ENCODE measurements around the gene MESP2. TPM values are rescaled to one million over a fixed set of nuclear protein-coding genes. Genes with fewer than 3 reads are reported as not detected.
A peak's percentile ranks its signal among the peaks of the same experiment; 100 is the strongest.

MESP2 gene
- total RNA-seq, 4 donors from 2014 or later, result 1.1 TPM; not detected in 3

DNA sequence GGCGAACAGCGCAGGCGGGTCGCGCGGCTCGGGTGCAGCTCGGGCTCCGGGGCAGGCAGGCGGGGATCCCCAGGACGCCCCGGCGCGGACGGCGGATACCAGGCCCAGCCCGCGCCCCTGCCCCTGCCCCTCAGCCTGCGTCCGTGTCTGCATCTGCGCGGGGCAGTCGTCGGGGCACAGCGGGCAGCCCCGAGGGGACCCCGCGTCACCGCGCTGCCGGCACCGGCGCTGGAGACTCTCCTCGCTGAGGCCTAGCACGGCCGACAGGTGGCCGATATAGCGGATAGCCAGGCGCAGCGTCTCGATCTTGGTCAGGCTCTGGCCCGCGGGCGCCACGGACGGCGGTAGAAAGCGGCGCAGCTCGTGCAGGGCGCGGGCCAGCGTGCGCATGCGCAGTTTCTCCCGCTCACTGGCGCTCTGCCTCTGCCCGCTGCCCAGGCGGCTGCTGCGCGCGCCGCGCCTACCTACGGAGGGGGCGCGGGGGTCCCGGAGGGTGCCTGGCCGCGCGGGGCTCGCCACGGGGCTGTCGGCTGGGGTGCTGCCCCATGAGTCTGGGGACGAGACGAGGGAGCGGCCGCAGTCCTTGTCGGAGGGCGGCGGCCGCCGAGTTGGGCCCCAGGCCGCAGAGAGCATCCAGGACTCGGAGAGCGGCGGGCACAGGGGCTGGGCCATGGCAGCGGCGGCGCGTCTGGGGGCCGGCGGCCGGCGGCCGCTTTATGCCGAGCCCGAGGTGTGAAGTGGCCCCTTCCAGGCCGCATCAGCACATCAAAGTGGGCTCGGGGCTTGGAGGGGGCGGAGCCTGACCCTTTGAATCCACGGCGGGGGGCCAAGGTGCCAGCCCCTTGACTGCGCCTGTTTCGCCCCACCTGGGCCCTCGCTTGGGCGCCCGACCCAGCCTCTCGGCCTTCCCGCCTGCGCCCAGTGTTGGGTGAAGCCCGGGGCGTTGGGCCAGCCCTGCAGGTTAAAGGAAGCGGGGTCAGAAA, 25.3 kb upstream of the MESP2 start, which contains the start of gene MESP1:
TSS of gene MESP1 (minus strand) at position 690 of the 983 bp plus-strand sequence. CDS start at position 672, 18 bp downstream.
- H3K4me3 ChIP-seq, result peak within 1 kb of the TSS; percentile 76
- H3K27ac ChIP-seq, result peak within 1 kb of the TSS; percentile 15
- H3K9me3 ChIP-seq, result no peaks in the 10 kb centered on the region
- H3K36me3 ChIP-seq, result no peaks in the 10 kb centered on the region
- H3K4me1 ChIP-seq, result peaks cover 16% of the 10 kb centered on the region
- 20% methylated on average over 1 of the region's 114 CpGs for WGBS
- no peak for TF ChIP-seq POLR2AphosphoS5 (IDR thresholded peaks at IDR 0.05)
- TF ChIP-seq, protein P1, sequence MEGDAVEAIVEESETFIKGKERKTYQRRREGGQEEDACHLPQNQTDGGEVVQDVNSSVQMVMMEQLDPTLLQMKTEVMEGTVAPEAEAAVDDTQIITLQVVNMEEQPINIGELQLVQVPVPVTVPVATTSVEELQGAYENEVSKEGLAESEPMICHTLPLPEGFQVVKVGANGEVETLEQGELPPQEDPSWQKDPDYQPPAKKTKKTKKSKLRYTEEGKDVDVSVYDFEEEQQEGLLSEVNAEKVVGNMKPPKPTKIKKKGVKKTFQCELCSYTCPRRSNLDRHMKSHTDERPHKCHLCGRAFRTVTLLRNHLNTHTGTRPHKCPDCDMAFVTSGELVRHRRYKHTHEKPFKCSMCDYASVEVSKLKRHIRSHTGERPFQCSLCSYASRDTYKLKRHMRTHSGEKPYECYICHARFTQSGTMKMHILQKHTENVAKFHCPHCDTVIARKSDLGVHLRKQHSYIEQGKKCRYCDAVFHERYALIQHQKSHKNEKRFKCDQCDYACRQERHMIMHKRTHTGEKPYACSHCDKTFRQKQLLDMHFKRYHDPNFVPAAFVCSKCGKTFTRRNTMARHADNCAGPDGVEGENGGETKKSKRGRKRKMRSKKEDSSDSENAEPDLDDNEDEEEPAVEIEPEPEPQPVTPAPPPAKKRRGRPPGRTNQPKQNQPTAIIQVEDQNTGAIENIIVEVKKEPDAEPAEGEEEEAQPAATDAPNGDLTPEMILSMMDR (IDR thresholded peaks at IDR 0.05), result peak; percentile 62 to 82
- peak; percentile 91 to 94 for DNase-seq (ENCODE audit: low spot score in 2 of 2)
- peaks cover 6% of the 10 kb centered on the region for H3K27me3 ChIP-seq

DNA sequence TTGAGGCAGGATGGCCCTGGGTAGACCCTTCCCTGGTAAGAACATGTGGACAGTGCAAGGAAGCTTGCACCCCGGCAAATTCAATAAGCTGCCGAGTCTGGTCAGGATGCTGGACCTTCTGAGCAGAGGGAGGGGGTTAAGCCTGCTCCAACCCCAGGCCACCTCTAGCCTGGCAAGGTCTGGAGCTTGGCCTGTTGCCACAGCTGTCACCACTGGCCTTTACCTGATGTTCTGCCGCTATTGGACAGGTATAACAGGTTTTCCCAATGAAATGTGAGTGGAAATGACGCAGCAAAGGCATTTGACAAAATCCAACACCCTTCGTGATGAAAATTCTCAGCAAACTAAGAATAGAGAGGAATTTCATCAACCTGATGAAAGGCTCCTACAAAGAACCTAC, 24.4 kb upstream of the MESP2 start:
- Histone ChIP-seq H3K9me3 (no peaks in the 10 kb centered on the region), H3K27ac (no peak overlapping the region), H3K4me3 (no peak overlapping the region), H3K4me1 (peaks cover 16% of the 10 kb centered on the region), H3K27me3 (peaks cover 6% of the 10 kb centered on the region), H3K36me3 (no peaks in the 10 kb centered on the region)
- 76% methylated on average over 5 of the region's 5 CpGs for WGBS
- DNase-seq (ENCODE audit: low spot score in 2 of 2), result no peak
- TF ChIP-seq, protein P1 (IDR thresholded peaks at IDR 0.05), result no peak
- TF ChIP-seq POLR2A (IDR thresholded peaks at IDR 0.05), result no peak

DNA sequence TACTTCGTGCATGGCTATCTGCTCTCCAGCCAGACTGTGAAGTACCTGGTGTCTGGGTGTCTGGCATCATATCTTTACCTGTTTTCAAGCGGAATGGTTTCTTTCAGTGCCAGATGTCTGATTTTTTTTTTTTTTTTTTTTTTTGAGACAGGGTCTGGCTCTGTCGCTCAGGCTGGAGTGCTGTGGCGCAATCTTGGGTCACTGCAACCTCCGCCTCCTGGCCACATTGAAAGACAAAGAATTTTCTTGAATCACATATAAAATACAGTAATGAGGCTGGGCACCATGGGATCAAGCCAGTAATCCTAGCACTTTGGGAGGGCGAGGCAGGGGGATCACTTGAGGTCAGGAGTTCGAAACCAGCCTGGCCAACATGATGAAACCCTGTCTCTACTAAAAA, 22.3 kb upstream of the MESP2 start:
- no peak for DNase-seq (ENCODE audit: low spot score in 2 of 2)
- no peaks in the 10 kb centered on the region for H3K36me3 ChIP-seq
- no peak overlapping the region for H3K27ac ChIP-seq
- WGBS, result 87% methylated on average over 7 of the region's 7 CpGs
- peaks cover 16% of the 10 kb centered on the region for H3K4me1 ChIP-seq
- TF ChIP-seq POLR2A (IDR thresholded peaks at IDR 0.05) (no peak), EP300 (IDR thresholded peaks at IDR 0.05) (no peak), POLR2AphosphoS5 (IDR thresholded peaks at IDR 0.05) (no peak)
- TF ChIP-seq, protein P1 (IDR thresholded peaks at IDR 0.05), result no peak
- H3K27me3 ChIP-seq, result peaks cover 6% of the 10 kb centered on the region
- no peaks in the 10 kb centered on the region for H3K9me3 ChIP-seq
- H3K4me3 ChIP-seq, result no peak overlapping the region

DNA sequence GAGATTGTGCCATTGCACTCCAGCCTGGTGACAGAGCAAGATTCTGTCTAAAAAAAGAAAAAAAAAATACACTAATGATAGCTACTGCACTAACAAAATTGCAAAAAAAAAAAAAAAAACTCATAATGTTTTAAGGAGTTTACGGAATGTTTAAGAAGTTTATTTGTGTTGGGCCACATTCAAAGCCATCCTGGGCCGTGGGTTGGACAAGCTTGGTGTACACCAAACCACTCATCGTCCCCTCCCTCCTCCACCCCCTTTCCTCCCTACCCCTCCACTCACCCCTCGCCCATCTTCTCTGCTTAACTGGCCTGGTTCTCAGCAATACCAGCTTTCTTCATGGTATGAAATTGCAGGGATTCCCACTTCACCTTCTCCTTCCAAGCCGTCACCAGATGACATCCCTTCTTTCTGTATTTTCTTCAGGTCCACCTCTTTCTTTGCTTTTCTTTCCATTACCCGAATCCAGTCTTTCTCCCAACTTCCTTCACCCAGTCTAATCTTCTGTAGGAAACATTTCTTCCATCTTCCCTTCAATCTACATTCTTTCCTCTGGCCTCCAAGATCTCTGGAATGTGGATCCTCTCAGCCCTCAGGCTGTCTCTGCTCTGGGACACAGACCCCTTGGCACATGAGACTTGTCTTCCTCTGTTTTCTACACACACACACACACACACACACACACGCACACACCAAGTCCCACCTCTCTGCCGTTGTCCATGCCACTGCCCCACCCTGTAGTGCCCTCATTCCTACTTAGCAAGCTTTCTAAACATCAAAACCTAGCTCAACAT, 21.6 kb upstream of the MESP2 start:
- no peaks in the 10 kb centered on the region for H3K9me3 ChIP-seq
- H3K36me3 ChIP-seq, result no peaks in the 10 kb centered on the region
- H3K4me1 ChIP-seq, result peaks cover 16% of the 10 kb centered on the region
- H3K27ac ChIP-seq, result no peak overlapping the region
- DNase-seq (ENCODE audit: low spot score in 2 of 2), result no peak
- H3K4me3 ChIP-seq, result no peak overlapping the region
- WGBS, result 76% methylated on average over 8 of the region's 8 CpGs
- H3K27me3 ChIP-seq, result peaks cover 3% of the 10 kb centered on the region
- no peak for TF ChIP-seq POLR2A (IDR thresholded peaks at IDR 0.05)
- TF ChIP-seq, protein P1 (IDR thresholded peaks at IDR 0.05), result no peak
- TF ChIP-seq POLR2AphosphoS5 (IDR thresholded peaks at IDR 0.05), result no peak
- no peak for TF ChIP-seq EP300 (IDR thresholded peaks at IDR 0.05)

- DNase-seq (ENCODE audit: low spot score in 2 of 2), result no peak
- TF ChIP-seq, protein P1 (IDR thresholded peaks at IDR 0.05), result no peak
- TF ChIP-seq EP300 (IDR thresholded peaks at IDR 0.05) (no peak), POLR2AphosphoS5 (IDR thresholded peaks at IDR 0.05) (no peak), POLR2A (IDR thresholded peaks at IDR 0.05) (no peak)
- Histone ChIP-seq H3K9me3 (no peaks in the 10 kb centered on the region), H3K27me3 (no peaks in the 10 kb centered on the region), H3K4me3 (no peak overlapping the region), H3K27ac (no peak overlapping the region), H3K36me3 (no peaks in the 10 kb centered on the region), H3K4me1 (peaks cover 10% of the 10 kb centered on the region)
- WGBS, result 94% methylated on average over 4 of the region's 4 CpGs
These were observed 20.4 kb upstream of the MESP2 start for GRCh38 chr15:89755701-89756100.
